GM19438 (cell line): ENCODE measurements around the gene CNGA1.

Source experiments
- ATAC-seq: cut with Tn5 transposase; IDR thresholded peaks from one replicate; pipeline ENCODE4 v1.9.1; 2021; ENCODE audit warnings: low read depth; ENCODE audit not compliant: unreplicated experiment

CNGA1 gene

GRCh38 chr4:47914220-47914925, 102.1 kb downstream of the CNGA1 start, which contains the start of gene NFXL1:
NFXL1 (minus strand) TSS chr4:47914583; CDS start chr4:47914203, 380 bp downstream.
- ATAC-seq, result peak; percentile 96

- peak; percentile 28 for ATAC-seq
These were observed 102.6 kb downstream of the CNGA1 start for GRCh38 chr4:47913861-47914219.

- no peak for ATAC-seq
These were observed 103.2 kb downstream of the CNGA1 start for GRCh38 chr4:47913330-47913729.

GRCh38 chr4:47907089-47907646, 109.3 kb downstream of the CNGA1 start:
- no peak for ATAC-seq

GRCh38 chr4:47899639-47900038, 116.8 kb downstream of the CNGA1 start:
- no peak for ATAC-seq

GRCh38 chr4:47891928-47892327, 124.6 kb downstream of the CNGA1 start:
- no peak for ATAC-seq
